Right lobe of liver (tissue), 6 donors: Measurements from ENCODE around the gene DNAJB4. TPM values are rescaled to one million over a fixed set of nuclear protein-coding genes. Genes with fewer than 3 reads are reported as not detected.
A peak's percentile ranks its signal among the peaks of the same experiment; 100 is the strongest.
"Not testable (repeated sequence)": the region's sequence is repeated elsewhere in the genome, so short reads cannot be mapped to it uniquely, and the experiment has no call there.

Experiments used
- ATAC-seq, 4 donors: fragments of 200-7000 bp; cut with Tn5 transposase; one replicate each; pipeline ENCODE4 v1.9.1; 2020; ENCODE audit warnings: mild to moderate bottlenecking in 4 of 4, moderate library complexity in 4 of 4
- DNase-seq, 3 donors: peaks; one replicate each; pipeline ENCODE4 v3.0.0-alpha.2; 2020
- H3K27ac ChIP-seq, 3 donors: fragments of 200-600 bp; one replicate each; pipeline ENCODE4 v1.8.0; 2022
- H3K27me3 ChIP-seq, 2 donors: fragments of 200-600 bp; one replicate each; pipeline ENCODE4 v1.8.0; 2022
- H3K36me3 ChIP-seq, 4 donors: fragments of 200-600 bp; sonication (generic) in 1 of 4; one replicate each; pipeline versions ENCODE4 v1.5.1 to v1.8.0; 2017 to 2022; ENCODE audit warnings: control low read depth in 1 of 4
- H3K4me1 ChIP-seq, 4 donors: fragments of 200-600 bp; sonication (generic) in 1 of 4; one replicate each; pipeline versions ENCODE4 v1.5.1 to v1.8.0; 2017 to 2022; ENCODE audit warnings: control low read depth in 1 of 4
- H3K4me3 ChIP-seq, 3 donors: fragments of 200-600 bp; one replicate each; pipeline ENCODE4 v1.8.0; 2022
- H3K9me3 ChIP-seq, 4 donors: fragments of 200-600 bp; sonication (generic) in 1 of 4; one replicate each; pipeline versions ENCODE4 v1.5.1 to v1.8.0; 2017 to 2022; ENCODE audit warnings: control low read depth in 1 of 4
- POLR2A ChIP-seq: fragments of 450-650 bp; IDR thresholded peaks from one replicate; pipeline ENCODE4 v1.6.1; 2017; ENCODE audit warnings: antibody characterized with exemption, mild to moderate bottlenecking
- WGBS: methylation state at CpG from one replicate; pipeline ENCODE4 v1.1.6; 2018; ENCODE audit warnings: low coverage, low lambda C conversion rate; ENCODE audit not compliant: insufficient coverage; ENCODE audit errors: missing lambda C conversion rate; 5-methylcytosine and 5-hydroxymethylcytosine counted together
- intact Hi-C, 2 donors: fragments of 100-400 bp; cut with DNase I; formaldehyde crosslinking; loops; one replicate each; pipeline versions ENCODE4 v1.11.2 to v1.14.1; 2022
- total RNA-seq, 6 experiments: library from RNA; depleted of rRNA in 2 of 6; stranded (reverse); fragments of >200 nt in 2 of 6; fragmentation: NEBNext Ultra II Directional in 3 of 6; extraction: Animal tissue kit (Norgen Biotek cat#: 25700) in 3 of 6; gene quantifications; one replicate each; pipeline versions ENCODE4 v1.1.0 to v1.2.4, GENCODE V29; 2016 to 2023
- TF ChIP-seq, protein P1 (sequence below), 4 donors: fragments of 200-600 bp in 3 of 4; fragments of 450-650 bp in 1 of 4; IDR thresholded peaks; one replicate each; pipeline versions ENCODE4 v1.5.1 to v1.8.0; 2016 to 2022; ENCODE audit warnings: antibody characterized with exemption in 4 of 4, mild to moderate bottlenecking in 2 of 4
- donor health status: DM: no; HTN: yes; CAD: no.
- donor health status: DM: no; HTN: no; CAD: no.
- donor health status: DM: no; HTN: no; CAD: no.
- donor health status: DM: no; HTN: yes; CAD: no.
- donor health status: DM: no; HTN: yes; CAD: no.

DNAJB4 gene
- total RNA-seq, 6 experiments from 2014 or later = 10.9 to 21.7 (median 14.4) TPM

GRCh38 chr1:77989744-77990143 is 15.0 kb upstream of the DNAJB4 start:
- no peaks in the 10 kb centered on the region for H3K27me3 ChIP-seq
- intact Hi-C loops = no loop called here
- H3K4me3 ChIP-seq = no peak overlapping the region
- H3K27ac ChIP-seq = no peak overlapping the region
- no peaks in the 10 kb centered on the region for H3K4me1 ChIP-seq
- ATAC-seq (no peak), DNase-seq (no peak)
- WGBS = 83% methylated on average over 2 of the region's 2 CpGs
- H3K36me3 ChIP-seq = no peaks in the 10 kb centered on the region
- no peaks in the 10 kb centered on the region for H3K9me3 ChIP-seq
- no peak for TF ChIP-seq POLR2A
- TF ChIP-seq, protein P1, sequence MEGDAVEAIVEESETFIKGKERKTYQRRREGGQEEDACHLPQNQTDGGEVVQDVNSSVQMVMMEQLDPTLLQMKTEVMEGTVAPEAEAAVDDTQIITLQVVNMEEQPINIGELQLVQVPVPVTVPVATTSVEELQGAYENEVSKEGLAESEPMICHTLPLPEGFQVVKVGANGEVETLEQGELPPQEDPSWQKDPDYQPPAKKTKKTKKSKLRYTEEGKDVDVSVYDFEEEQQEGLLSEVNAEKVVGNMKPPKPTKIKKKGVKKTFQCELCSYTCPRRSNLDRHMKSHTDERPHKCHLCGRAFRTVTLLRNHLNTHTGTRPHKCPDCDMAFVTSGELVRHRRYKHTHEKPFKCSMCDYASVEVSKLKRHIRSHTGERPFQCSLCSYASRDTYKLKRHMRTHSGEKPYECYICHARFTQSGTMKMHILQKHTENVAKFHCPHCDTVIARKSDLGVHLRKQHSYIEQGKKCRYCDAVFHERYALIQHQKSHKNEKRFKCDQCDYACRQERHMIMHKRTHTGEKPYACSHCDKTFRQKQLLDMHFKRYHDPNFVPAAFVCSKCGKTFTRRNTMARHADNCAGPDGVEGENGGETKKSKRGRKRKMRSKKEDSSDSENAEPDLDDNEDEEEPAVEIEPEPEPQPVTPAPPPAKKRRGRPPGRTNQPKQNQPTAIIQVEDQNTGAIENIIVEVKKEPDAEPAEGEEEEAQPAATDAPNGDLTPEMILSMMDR (IDR thresholded peaks at IDR 0.05) = no peak

GRCh38 chr1:77990629-77991204 is 14.0 kb upstream of the DNAJB4 start:
- intact Hi-C loops = no loop called here
- Histone ChIP-seq H3K9me3 (no peaks in the 10 kb centered on the region), H3K4me1 (no peaks in the 10 kb centered on the region), H3K36me3 (no peaks in the 10 kb centered on the region), H3K27me3 (no peaks in the 10 kb centered on the region), H3K4me3 (no peak overlapping the region), H3K27ac (no peak overlapping the region)
- WGBS = 93% methylated on average over 3 of the region's 3 CpGs
- no peak for TF ChIP-seq POLR2A
- TF ChIP-seq, protein P1 (IDR thresholded peaks at IDR 0.05) = no peak
- no peak for ATAC-seq
- no peak for DNase-seq

GRCh38 chr1:77991638-77992037 is 13.1 kb upstream of the DNAJB4 start:
- DNase-seq (no peak), ATAC-seq (peak in 1 of 4 donors; percentile 41)
- Histone ChIP-seq H3K4me3 (no peak overlapping the region), H3K27ac (no peak overlapping the region), H3K36me3 (no peaks in the 10 kb centered on the region), H3K27me3 (no peaks in the 10 kb centered on the region), H3K4me1 (no peaks in the 10 kb centered on the region), H3K9me3 (no peaks in the 10 kb centered on the region)
- no peak for TF ChIP-seq POLR2A
- TF ChIP-seq, protein P1 (IDR thresholded peaks at IDR 0.05) = no peak
- intact Hi-C loops = no loop called here

DNA sequence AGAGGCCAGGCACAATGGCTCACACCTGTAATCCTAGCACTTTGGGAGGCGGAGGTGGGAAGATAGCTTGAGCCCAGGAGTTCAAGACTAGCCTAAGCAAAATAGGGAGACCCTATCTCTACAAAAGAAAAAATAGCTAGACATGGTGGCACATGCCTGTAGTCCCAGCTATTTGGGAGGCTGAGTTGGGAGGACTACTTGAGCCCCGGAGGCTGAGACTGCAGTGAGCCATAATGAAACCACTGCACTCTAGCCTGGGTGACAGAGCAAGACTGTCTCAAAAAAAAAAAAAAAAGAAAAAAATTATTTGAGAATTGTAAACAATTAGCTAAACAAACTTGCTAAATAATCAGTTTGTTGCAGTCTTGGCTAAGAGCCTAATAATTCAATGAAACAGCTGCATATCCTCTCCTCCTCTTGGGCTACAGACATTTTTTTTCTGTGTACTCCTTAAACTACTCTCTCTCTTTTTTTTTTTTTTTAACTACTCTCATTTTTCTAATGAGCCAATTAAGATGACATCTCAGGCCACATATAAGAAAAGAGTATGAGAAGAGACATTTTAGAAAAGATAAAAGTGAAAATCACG is 10.5 kb upstream of the DNAJB4 start:
- 85% methylated on average over 3 of the region's 3 CpGs for WGBS
- Histone ChIP-seq H3K27ac (no peak overlapping the region), H3K4me3 (no peak overlapping the region), H3K27me3 (no peaks in the 10 kb centered on the region), H3K36me3 (no peaks in the 10 kb centered on the region), H3K4me1 (no peaks in the 10 kb centered on the region), H3K9me3 (no peaks in the 10 kb centered on the region)
- intact Hi-C loops = no loop called here
- TF ChIP-seq, protein P1 (IDR thresholded peaks at IDR 0.05) = no peak
- TF ChIP-seq POLR2A = no peak
- ATAC-seq (no peak), DNase-seq (no peak)

- intact Hi-C loops = no loop called here
- no peaks in the 10 kb centered on the region for H3K27me3 ChIP-seq
- no peak overlapping the region for H3K27ac ChIP-seq
- TF ChIP-seq, protein P1 (IDR thresholded peaks at IDR 0.05) = no peak
- TF ChIP-seq POLR2A = no peak
- no peak overlapping the region for H3K4me3 ChIP-seq
- no peaks in the 10 kb centered on the region for H3K9me3 ChIP-seq
- 98% methylated on average over 5 of the region's 5 CpGs for WGBS
- ATAC-seq = no peak
- no peaks in the 10 kb centered on the region for H3K4me1 ChIP-seq
- no peak for DNase-seq
- H3K36me3 ChIP-seq = no peaks in the 10 kb centered on the region
Measured at GRCh38 chr1:77996734-77997133, 8.0 kb upstream of the DNAJB4 start.

- H3K4me1 ChIP-seq, H3K9me3 ChIP-seq, ATAC-seq, H3K27me3 ChIP-seq, DNase-seq, H3K36me3 ChIP-seq, H3K27ac ChIP-seq, H3K4me3 ChIP-seq, intact Hi-C loops: not testable (repeated sequence)
- 94% methylated on average over 10 of the region's 11 CpGs for WGBS
Measured at GRCh38 chr1:78000536-78000935, 4.2 kb upstream of the DNAJB4 start.
